Stomach (tissue), 9 donors: Measurements from ENCODE around the gene NEO1. TPM values are rescaled to one million over a fixed set of nuclear protein-coding genes. Genes with fewer than 3 reads are reported as not detected.
A peak's percentile ranks its signal among the peaks of the same experiment; 100 is the strongest.

Source experiments
- DNase-seq, 2 donors: peaks; one replicate each; pipeline versions ENCODE4 v3.0.0 to v3.0.0-alpha.2; 2013 to 2019
- H3K27ac ChIP-seq, 5 donors: fragments of 200-600 bp in 4 of 5; sonication (generic) in 4 of 5; one replicate each; pipeline ENCODE4 v1.5.1; 2013 to 2019; ENCODE audit warnings: mild to moderate bottlenecking in 1 of 5, moderate library complexity in 1 of 5
- H3K27me3 ChIP-seq, 3 donors: fragments of 200-600 bp; sonication (generic); one replicate each; pipeline ENCODE4 v1.5.1; 2017 to 2019; ENCODE audit warnings: mixed run types in 1 of 3
- H3K36me3 ChIP-seq, 4 donors: fragments of 200-600 bp; sonication (generic); 1 replicate in 3 of 4; 2 replicates in 1 of 4; pipeline ENCODE4 v1.5.1; 2016 to 2019
- H3K4me1 ChIP-seq, 4 donors: fragments of 200-600 bp; sonication (generic); one replicate each; pipeline ENCODE4 v1.5.1; 2016 to 2019
- H3K4me3 ChIP-seq, 4 donors: fragments of 200-600 bp; sonication (generic) in 3 of 4; one replicate each; pipeline ENCODE4 v1.5.1; 2016 to 2019; ENCODE audit warnings: mild to moderate bottlenecking in 1 of 4
- H3K9me3 ChIP-seq, 4 donors: fragments of 200-600 bp; sonication (generic); one replicate each; pipeline ENCODE4 v1.5.1; 2016 to 2019
- EP300 ChIP-seq: sonication (generic); formaldehyde crosslinking; IDR thresholded peaks from one replicate; pipeline ENCODE4 v1.6.1; 2017; ENCODE audit warnings: antibody characterized with exemption
- POLR2A ChIP-seq, 4 donors: fragments of 450-650 bp; IDR thresholded peaks; one replicate each; pipeline ENCODE4 v1.6.1; 2016; ENCODE audit warnings: antibody characterized with exemption in 4 of 4, control low read depth in 2 of 4, mild to moderate bottlenecking in 1 of 4, moderate library complexity in 1 of 4
- POLR2AphosphoS5 ChIP-seq, 3 donors: sonication (generic); formaldehyde crosslinking; IDR thresholded peaks; one replicate each; pipeline ENCODE4 v1.6.1; 2016; ENCODE audit warnings: antibody characterized with exemption in 3 of 3
- WGBS, 5 donors: extraction: QIAGEN DNeasy Blood & Tissue Kit in 3 of 5; methylation state at CpG; one replicate each; pipeline versions ENCODE4 v1.1.5 to v1.1.7; 2013 to 2018; 5-methylcytosine and 5-hydroxymethylcytosine counted together
- intact Hi-C: fragments of 100-400 bp; cut with DNase I; formaldehyde crosslinking; loops from one replicate; pipeline ENCODE4 v1.15.1; 2023; ENCODE audit warnings: low total_unique reads
- polyA plus RNA-seq, 3 donors: library from polyadenylated mRNA; stranded (reverse); fragments of 200-250 nt; gene quantifications; one replicate each; pipeline ENCODE4 v1.2.3, GENCODE V29; 2013
- total RNA-seq, 5 donors: library from RNA; depleted of rRNA; stranded (reverse); fragments of >200 nt; gene quantifications; one replicate each; pipeline versions ENCODE4 v1.1.0 to v1.2.3, GENCODE V29; 2014 to 2016
- TF ChIP-seq, protein P1 (sequence below), 7 experiments: fragments of 450-650 bp in 4 of 7; fragments of 200-600 bp in 3 of 7; sonication (generic) in 3 of 7; IDR thresholded peaks; one replicate each; pipeline ENCODE4 v1.5.1; 2016 to 2019; ENCODE audit warnings: antibody characterized with exemption in 7 of 7, control low read depth in 2 of 7, mild to moderate bottlenecking in 1 of 7
- donor health status: healthy with polysubstance abuse.
- donor health status: Bipolar disorder and iron deficiency.
- donor health status: healthy.

Gene NEO1
- total and polyA plus RNA-seq, 8 donors, result 4.7 to 182 (median 17.3) TPM

DNA sequence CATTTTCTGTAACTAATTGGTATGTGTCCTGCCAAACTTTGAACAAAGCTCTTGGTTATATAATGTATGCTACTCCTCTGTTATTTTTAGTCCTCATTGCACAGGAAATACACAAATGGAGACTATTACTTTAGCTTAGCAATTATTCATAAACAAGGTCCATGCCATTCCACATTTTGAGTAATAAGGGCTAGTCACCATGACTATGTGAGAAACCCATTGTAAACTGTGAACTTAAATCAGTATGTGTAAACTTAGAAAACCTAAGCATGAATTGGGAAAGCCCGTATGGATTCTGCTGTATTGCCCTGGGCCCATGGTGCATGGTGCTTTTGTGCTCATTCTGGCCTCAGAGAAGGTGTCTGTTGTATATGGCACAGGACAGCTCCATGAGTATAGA is 216.2 kb downstream of the NEO1 start:
- H3K4me3 ChIP-seq, result no peak overlapping the region
- no peak overlapping the region for H3K27ac ChIP-seq
- TF ChIP-seq POLR2AphosphoS5 (IDR thresholded peaks at IDR 0.05) (no peak), EP300 (no peak), POLR2A (IDR thresholded peaks at IDR 0.05) (no peak)
- TF ChIP-seq, protein P1, sequence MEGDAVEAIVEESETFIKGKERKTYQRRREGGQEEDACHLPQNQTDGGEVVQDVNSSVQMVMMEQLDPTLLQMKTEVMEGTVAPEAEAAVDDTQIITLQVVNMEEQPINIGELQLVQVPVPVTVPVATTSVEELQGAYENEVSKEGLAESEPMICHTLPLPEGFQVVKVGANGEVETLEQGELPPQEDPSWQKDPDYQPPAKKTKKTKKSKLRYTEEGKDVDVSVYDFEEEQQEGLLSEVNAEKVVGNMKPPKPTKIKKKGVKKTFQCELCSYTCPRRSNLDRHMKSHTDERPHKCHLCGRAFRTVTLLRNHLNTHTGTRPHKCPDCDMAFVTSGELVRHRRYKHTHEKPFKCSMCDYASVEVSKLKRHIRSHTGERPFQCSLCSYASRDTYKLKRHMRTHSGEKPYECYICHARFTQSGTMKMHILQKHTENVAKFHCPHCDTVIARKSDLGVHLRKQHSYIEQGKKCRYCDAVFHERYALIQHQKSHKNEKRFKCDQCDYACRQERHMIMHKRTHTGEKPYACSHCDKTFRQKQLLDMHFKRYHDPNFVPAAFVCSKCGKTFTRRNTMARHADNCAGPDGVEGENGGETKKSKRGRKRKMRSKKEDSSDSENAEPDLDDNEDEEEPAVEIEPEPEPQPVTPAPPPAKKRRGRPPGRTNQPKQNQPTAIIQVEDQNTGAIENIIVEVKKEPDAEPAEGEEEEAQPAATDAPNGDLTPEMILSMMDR (IDR thresholded peaks at IDR 0.05), result no peak
- intact Hi-C loops, result no loop called here
- no peak for DNase-seq
- no peaks in the 10 kb centered on the region for H3K9me3 ChIP-seq
- 85 to 96% (median 93%) methylated on average over 1 of the region's 1 CpG for WGBS, 5 donors
- no peaks in the 10 kb centered on the region for H3K27me3 ChIP-seq
- peaks cover 11 to 56% (median 45%) of the 10 kb centered on the region in 4 donors for H3K36me3 ChIP-seq
- peaks cover 0 to 4% (median 0%) of the 10 kb centered on the region in 4 donors for H3K4me1 ChIP-seq

DNA sequence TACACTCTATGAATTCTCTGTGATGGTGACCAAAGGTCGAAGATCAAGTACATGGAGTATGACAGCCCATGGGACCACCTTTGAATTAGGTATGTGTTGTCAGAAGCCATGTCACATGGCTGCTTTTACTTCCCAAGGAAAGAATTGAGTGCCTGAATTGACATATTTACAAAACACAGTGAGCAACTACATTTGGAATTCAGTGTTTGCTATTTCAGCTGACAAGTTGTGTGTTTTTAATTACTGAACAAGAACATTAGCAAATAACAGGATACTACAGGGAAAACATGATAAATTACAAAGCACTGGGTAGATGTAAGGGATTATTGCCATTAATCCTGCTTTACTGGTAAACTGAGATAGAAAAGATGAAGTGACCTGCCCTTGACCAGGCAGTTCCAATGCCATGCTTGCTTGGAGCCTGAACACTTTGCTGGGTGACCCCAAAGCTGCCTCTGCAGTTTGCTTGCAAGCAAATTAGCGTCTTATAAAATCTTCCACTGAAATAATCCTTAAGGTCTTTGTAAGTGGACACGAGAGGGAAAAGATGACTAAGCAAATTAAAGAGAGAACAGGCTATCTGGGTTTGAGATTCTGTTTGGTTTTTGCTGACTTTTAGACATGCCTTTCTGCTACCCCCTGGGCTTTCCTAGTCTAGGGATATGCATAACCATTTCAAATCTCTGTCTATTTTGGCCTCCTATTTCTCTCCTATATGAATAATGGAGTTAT is 218.3 kb downstream of the NEO1 start:
- WGBS, 5 donors, result 75 to 82% (median 77%) methylated on average over 3 of the region's 3 CpGs
- peaks cover 11 to 60% (median 42%) of the 10 kb centered on the region in 4 donors for H3K36me3 ChIP-seq

DNA sequence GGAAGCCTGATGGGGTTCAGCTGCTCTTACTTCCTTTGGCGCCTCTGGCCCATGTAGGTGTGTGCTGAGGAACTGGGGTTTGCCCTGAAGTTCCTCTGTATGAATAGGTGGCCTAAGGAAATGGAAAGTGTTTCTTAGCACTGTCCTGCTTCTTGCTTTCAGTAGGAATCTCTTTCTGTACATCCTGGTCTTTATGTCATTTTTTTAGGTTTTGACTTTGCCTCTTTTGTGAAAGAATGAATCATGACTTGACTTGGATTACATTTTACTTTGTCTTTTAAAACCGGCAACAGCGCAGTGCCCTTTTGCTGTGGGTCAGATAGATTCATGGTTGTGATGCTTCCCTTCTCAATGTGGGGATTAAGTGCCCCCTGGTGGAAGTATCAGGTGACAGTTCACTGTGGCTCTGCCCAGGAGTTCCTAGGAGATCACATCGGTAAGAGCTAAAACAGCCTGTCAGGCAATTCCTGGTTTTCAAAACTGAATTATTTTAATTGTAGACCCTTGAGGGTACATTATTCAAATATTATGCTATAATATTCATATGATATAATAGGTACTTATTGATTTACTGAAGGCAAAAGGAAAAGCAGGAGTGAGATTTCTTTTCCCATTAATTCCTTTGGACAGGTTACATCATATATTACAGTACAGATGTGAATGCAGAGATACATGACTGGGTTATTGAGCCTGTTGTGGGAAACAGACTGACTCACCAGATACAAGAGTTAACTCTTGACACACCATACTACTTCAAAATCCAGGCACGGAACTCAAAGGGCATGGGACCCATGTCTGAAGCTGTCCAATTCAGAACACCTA is 221.1 kb downstream of the NEO1 start:
- no peak overlapping the region for H3K4me3 ChIP-seq
- H3K36me3 ChIP-seq, result peaks cover 11 to 46% (median 39%) of the 10 kb centered on the region in 4 donors
- 35 to 43% (median 37%) methylated on average over 5 of the region's 5 CpGs for WGBS, 5 donors
- TF ChIP-seq, protein P1 (IDR thresholded peaks at IDR 0.05), result peak in 5 of 7 experiments; percentile 47 to 69 (median 62)
- TF ChIP-seq EP300 (no peak), POLR2AphosphoS5 (IDR thresholded peaks at IDR 0.05) (peak in 1 of 3 donors; percentile 6)
- H3K27ac ChIP-seq, result no peak overlapping the region
- H3K4me1 ChIP-seq, result peaks cover 0 to 4% (median 0%) of the 10 kb centered on the region in 4 donors
- no peaks in the 10 kb centered on the region for H3K27me3 ChIP-seq
- intact Hi-C loops, result no loop called here
- DNase-seq, result peak; percentile 44 to 82
- H3K9me3 ChIP-seq, result no peaks in the 10 kb centered on the region

More for the DNA sequence above, 218.3 kb downstream of the NEO1 start:
- no peak for DNase-seq
- Histone ChIP-seq H3K4me3 (no peak overlapping the region), H3K27ac (no peak overlapping the region), H3K27me3 (no peaks in the 10 kb centered on the region), H3K9me3 (no peaks in the 10 kb centered on the region), H3K4me1 (peaks cover 0 to 4% (median 0%) of the 10 kb centered on the region in 4 donors)
- TF ChIP-seq, protein P1 (IDR thresholded peaks at IDR 0.05), result no peak
- TF ChIP-seq EP300, result no peak
- intact Hi-C loops, result no loop called here

DNA sequence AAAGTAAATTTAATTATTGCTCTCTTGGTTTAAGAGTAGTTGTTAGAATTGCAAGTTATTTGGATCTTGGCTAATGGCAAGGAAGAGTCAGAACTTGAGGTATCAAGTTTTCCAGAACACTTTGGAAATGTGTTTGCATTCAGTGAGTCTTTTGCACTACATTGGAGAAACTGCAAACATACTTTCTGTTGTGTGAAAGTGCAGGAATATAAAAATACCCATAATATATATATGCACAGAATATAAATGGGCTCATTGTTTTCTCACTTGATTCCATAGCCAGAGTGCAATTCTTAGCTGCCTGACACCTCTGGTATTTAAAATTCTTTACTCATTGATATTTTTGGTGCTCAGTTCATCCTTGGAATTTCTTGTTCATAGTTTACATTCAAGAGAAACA is 223.6 kb downstream of the NEO1 start:
- intact Hi-C loops, result no loop called here

More for the DNA sequence above, 223.6 kb downstream of the NEO1 start:
- Histone ChIP-seq H3K4me3 (no peak overlapping the region), H3K9me3 (no peaks in the 10 kb centered on the region), H3K27me3 (no peaks in the 10 kb centered on the region), H3K4me1 (peaks cover 0 to 4% (median 0%) of the 10 kb centered on the region in 4 donors), H3K36me3 (peaks cover 6 to 45% (median 36%) of the 10 kb centered on the region in 4 donors), H3K27ac (no peak overlapping the region)
- DNase-seq, result no peak
- TF ChIP-seq, protein P1 (IDR thresholded peaks at IDR 0.05), result no peak
- TF ChIP-seq POLR2AphosphoS5 (IDR thresholded peaks at IDR 0.05), result no peak
- TF ChIP-seq POLR2A (IDR thresholded peaks at IDR 0.05), result no peak
